Colonic mucosa (tissue), 4 donors: ENCODE results near the gene CDH16. TPM values are rescaled to one million over a fixed set of nuclear protein-coding genes. Genes with fewer than 3 reads are reported as not detected.

ENCODE experiments used
- DNase-seq: peaks from one replicate; pipeline ENCODE4 v3.0.0-alpha.2; 2020
- H3K27ac ChIP-seq: fragments of 200-600 bp; one replicate; pipeline ENCODE4 v1.8.0; 2021
- H3K27me3 ChIP-seq: fragments of 200-600 bp; one replicate; pipeline ENCODE4 v1.8.0; 2021
- H3K36me3 ChIP-seq: fragments of 200-600 bp; one replicate; pipeline ENCODE4 v1.8.0; 2021
- H3K4me1 ChIP-seq: fragments of 200-600 bp; one replicate; pipeline ENCODE4 v1.8.0; 2021; ENCODE audit warnings: mild to moderate bottlenecking
- H3K4me3 ChIP-seq: fragments of 200-600 bp; one replicate; pipeline ENCODE4 v1.8.0; 2021
- H3K9ac ChIP-seq, 2 donors: one replicate each; pipeline ENCODE4 v1.7.0; 2013; ENCODE audit warnings: control low read depth in 2 of 2, low read depth in 2 of 2, low read length in 2 of 2
- H3K9me3 ChIP-seq: fragments of 200-600 bp; one replicate; pipeline ENCODE4 v1.8.0; 2021
- intact Hi-C: fragments of 100-400 bp; cut with DNase I; formaldehyde crosslinking; loops from one replicate; pipeline ENCODE4 v1.14.1; 2022
- total RNA-seq, 2 donors: library from RNA; stranded (reverse); fragmentation: NEBNext Ultra II Directional in 1 of 2; extraction: Animal tissue kit (Norgen Biotek cat#: 25700) in 1 of 2; gene quantifications; one replicate each; pipeline ENCODE4 v1.2.1, GENCODE V29; 2021
- TF ChIP-seq, protein P1 (sequence below): fragments of 200-600 bp; IDR thresholded peaks from one replicate; pipeline ENCODE4 v1.8.0; 2022; ENCODE audit warnings: antibody characterized with exemption, mild to moderate bottlenecking
- donor health status: healthy.
- donor health status: DM: no; HTN: no; CAD: no.
- donor health status: DM: no; HTN: no; CAD: no.

The CDH16 gene
- total RNA-seq, 2 donors from 2014 or later, result 0.72 to 1.8 TPM

DNA sequence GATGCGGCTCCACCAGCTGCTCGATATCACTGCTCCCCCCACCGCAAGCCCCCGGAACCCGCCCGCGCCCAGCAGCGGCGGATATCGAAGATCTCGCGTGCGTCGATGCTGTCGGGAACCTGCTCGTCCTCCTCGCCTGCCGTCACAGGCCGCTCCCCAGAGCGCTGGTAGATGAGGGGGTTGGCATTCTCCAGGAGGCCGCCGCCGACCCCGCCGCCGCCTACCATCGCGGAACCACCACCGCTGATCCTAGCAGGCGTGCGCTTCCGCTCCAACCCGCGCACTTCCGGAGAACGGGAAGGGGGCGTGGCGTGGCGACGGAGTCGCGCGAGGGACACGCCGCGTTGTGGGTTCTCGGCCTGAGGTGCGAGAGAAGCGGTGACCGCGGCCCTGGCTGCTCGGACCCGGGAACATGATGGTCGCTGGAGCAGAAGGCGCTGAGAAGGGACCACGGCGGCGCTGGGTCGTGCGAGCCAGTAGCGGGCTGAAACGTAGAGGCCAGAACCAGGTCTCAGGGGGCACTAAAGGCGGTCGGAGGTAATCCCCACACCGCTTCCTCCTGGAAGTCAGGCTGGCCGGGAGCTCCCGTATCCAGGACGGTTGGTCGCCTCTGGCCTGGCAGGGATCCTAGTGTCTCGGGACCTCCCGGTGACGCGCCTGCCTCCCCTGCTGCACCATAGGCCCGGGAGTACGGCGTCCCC is 15.6 kb upstream of the CDH16 start, which contains the start of gene CIAO2B:
Gene CIAO2B (minus strand): TSS at position 265 of the 701 bp plus-strand sequence. CDS start 38 bp downstream, at position 227.
- Histone ChIP-seq H3K9ac (peak within 1 kb of the TSS; percentile 97 to 99), H3K36me3 (no peaks in the 10 kb centered on the region), H3K27ac (peak within 1 kb of the TSS; percentile 86), H3K9me3 (no peaks in the 10 kb centered on the region), H3K4me1 (peaks cover 20% of the 10 kb centered on the region), H3K4me3 (peak within 1 kb of the TSS; percentile 94), H3K27me3 (no peaks in the 10 kb centered on the region)
- DNase-seq, result peak; percentile 92
- TF ChIP-seq, protein P1, sequence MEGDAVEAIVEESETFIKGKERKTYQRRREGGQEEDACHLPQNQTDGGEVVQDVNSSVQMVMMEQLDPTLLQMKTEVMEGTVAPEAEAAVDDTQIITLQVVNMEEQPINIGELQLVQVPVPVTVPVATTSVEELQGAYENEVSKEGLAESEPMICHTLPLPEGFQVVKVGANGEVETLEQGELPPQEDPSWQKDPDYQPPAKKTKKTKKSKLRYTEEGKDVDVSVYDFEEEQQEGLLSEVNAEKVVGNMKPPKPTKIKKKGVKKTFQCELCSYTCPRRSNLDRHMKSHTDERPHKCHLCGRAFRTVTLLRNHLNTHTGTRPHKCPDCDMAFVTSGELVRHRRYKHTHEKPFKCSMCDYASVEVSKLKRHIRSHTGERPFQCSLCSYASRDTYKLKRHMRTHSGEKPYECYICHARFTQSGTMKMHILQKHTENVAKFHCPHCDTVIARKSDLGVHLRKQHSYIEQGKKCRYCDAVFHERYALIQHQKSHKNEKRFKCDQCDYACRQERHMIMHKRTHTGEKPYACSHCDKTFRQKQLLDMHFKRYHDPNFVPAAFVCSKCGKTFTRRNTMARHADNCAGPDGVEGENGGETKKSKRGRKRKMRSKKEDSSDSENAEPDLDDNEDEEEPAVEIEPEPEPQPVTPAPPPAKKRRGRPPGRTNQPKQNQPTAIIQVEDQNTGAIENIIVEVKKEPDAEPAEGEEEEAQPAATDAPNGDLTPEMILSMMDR, result no peak
- intact Hi-C loops, result loop anchor here (5.0 kb wide), 1 partner anchor 37 kb away; no protein-coding TSS in a partner anchor

DNA sequence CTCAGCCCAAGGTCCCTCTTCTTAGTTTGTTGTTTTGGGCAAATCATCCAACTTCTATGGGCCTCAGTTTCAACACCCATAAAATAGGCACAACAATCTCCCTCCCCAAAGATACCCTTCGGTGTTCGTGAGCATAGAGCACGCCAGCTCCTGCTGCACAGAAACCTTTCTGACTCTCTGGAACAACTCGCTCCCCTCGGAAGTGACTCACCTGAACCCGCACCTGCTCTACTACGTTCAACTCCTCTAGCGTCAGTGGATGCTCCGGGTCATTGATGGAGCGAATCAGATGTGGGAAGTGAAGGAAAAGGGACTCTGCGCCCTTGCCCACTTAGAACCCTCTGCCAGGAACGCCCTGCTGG is 15.1 kb upstream of the CDH16 start:
- TF ChIP-seq, protein P1, result no peak
- peak overlapping the region; percentile 97 to 99 for H3K9ac ChIP-seq
- H3K4me1 ChIP-seq, result peaks cover 20% of the 10 kb centered on the region
- intact Hi-C loops, result loop anchor here (5.0 kb wide), 1 partner anchor 36 kb away; no protein-coding TSS in a partner anchor
- H3K27ac ChIP-seq, result peak overlapping the region; percentile 86
- H3K27me3 ChIP-seq, result no peaks in the 10 kb centered on the region
- H3K36me3 ChIP-seq, result no peaks in the 10 kb centered on the region
- peak overlapping the region; percentile 94 for H3K4me3 ChIP-seq
- DNase-seq, result no peak
- H3K9me3 ChIP-seq, result no peaks in the 10 kb centered on the region

DNA sequence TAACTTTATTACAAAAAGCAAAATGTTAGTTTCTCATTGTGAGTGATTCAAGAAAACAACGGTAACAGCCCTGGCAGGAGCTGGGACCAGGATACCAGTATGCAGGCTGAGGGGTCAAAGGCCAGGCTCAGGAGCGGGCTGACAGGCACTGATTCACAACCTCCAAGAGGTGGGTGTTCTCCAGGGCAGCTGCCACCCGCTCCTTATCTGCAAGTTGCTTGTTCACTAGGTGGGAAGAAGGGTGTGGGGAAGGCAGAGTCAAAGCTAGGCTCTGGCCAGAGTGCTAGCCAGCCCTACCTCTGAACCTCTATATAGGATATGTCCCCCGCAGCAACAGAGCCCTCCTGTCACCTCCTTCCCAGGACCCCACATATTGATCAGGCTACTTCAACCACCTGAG is 13.4 kb upstream of the CDH16 start:
- TF ChIP-seq, protein P1, result no peak
- Histone ChIP-seq H3K9ac (no peak overlapping the region), H3K9me3 (no peaks in the 10 kb centered on the region), H3K27me3 (no peaks in the 10 kb centered on the region), H3K4me1 (peaks cover 13% of the 10 kb centered on the region), H3K4me3 (no peak overlapping the region), H3K27ac (no peak overlapping the region), H3K36me3 (no peaks in the 10 kb centered on the region)
- intact Hi-C loops, result loop anchor here (5.0 kb wide), 1 partner anchor 35 kb away; no protein-coding TSS in a partner anchor
- no peak for DNase-seq

DNA sequence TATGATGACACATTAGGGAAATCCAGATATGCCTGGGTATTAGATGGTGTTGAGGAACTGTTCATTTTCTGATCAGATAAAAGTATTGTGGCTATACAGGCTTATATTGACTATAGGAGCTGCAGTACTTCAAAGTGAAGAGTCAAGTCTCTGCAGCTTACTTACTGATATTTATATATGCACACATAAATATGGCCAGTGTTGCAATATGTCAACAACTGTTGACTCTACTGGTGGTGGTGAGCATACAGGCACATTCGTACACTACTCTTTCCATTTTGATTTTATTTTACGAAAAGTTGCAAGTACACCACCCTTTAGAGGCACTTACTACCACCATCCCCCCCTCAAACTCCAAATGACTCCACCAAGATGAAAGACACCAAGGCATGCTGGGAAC is 13.0 kb upstream of the CDH16 start:
- H3K9ac ChIP-seq, result peak overlapping the region in 1 of 2 donors; percentile 2
- no peaks in the 10 kb centered on the region for H3K9me3 ChIP-seq
- no peak overlapping the region for H3K27ac ChIP-seq
- no peak overlapping the region for H3K4me3 ChIP-seq
- intact Hi-C loops, result loop anchor here (5.0 kb wide), 1 partner anchor 34 kb away; no protein-coding TSS in a partner anchor
- H3K4me1 ChIP-seq, result peaks cover 12% of the 10 kb centered on the region
- H3K36me3 ChIP-seq, result no peaks in the 10 kb centered on the region
- TF ChIP-seq, protein P1, result no peak
- DNase-seq, result no peak
- no peaks in the 10 kb centered on the region for H3K27me3 ChIP-seq

DNA sequence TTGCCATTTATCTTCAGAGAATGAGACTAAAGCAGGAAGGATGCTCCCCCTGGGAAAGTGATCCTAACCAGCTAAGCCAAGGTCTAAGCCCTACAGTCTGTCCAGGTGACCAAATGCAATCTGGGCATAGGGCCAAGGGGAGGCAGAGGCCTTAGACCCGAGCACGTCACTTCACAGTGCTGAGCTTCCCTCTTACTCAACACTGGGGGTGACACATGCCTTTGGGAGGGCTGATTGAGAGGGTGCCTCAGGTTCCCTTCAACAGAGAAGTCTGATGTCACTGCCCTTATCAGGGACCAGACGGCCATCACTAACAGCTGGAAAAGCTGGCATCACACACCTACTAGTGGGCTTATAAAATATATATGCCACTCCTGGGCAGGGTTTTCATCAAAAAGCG is 11.5 kb upstream of the CDH16 start:
- TF ChIP-seq, protein P1, result no peak
- Histone ChIP-seq H3K27ac (no peak overlapping the region), H3K4me3 (no peak overlapping the region), H3K9me3 (no peaks in the 10 kb centered on the region), H3K27me3 (peaks cover 6% of the 10 kb centered on the region), H3K4me1 (peaks cover 12% of the 10 kb centered on the region), H3K36me3 (no peaks in the 10 kb centered on the region), H3K9ac (no peak overlapping the region)
- peak; percentile 56 for DNase-seq
- intact Hi-C loops, result loop anchor here (5.0 kb wide), 1 partner anchor 33 kb away; no protein-coding TSS in a partner anchor
